DMS53 treated with DMSO at 0.1 percent for 48 hours (cell line): ENCODE results near the gene LOXHD1.

Experiments
- DNase-seq: peaks from one replicate; lab custom pipeline; 2025; ENCODE audit not compliant: unreplicated experiment; lab: John Stamatoyannopoulos, UW

Gene LOXHD1

DNA sequence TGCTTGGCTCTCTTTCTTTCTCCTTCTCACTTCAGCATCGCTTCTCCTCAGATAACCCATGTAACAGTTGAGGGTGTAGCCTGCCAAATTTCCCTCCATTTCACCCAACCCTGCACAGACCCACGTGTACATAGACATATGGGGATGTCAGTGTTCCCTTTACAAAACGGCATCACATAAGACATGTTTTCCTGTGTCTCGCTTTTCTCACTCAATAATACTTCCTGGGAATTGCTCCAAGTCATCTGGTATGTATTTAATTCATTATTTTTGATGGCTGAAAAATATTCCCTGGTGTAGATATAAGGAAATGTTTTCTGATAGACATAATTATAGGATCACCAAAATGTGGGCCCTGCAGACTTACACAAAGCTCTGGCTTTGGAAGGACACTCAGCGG is 176.8 kb downstream of the LOXHD1 start:
- DNase-seq, result no peak

DNA sequence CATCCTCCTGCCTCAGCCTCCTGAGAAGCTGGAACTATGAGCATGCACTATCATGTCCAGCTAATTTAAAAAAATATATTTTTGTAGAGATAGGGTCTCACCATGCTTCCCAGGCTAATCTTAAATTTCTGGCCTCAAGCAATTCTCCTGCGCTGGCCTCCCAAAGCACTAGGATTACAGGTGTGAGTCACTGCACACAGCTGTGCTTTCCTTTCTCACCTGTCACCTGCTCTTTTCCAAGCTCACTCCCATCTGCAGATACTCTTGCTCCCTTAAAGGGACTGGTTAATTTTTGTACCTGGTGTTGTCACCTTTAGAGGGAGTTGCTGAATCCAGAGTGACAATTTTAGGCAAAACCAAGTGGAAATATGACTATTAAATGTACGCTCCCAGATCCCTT is 178.2 kb downstream of the LOXHD1 start:
- DNase-seq, result peak; percentile 91

DNA sequence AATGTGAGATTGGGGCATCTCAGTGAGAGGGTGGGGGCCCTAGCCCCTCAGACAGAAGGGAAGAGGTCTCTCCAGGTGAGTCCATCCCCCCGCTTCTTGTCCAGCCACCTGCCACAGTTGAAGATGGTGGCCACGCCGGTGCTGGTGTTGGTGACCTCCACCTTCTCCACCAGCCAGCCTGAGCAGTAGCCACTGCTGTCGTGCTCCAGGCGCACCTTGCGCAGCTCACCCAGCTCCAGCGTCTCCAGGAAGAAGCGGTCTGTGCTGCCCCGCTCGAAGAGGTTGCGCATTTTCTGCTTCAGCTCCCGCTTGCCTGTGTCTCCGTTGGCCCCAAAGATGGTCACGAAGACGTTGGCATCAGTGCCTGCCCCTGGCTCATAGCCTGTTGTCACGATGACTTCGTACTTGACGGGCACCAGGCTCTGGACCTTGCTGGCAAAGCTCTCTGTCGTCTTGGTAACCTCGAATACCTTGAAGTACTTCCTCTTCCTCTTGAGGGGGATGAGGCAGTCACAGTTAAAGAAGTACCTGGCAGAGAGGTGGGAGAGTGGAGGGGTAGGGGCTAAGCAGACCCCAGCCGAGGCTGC is 179.5 kb downstream of the LOXHD1 start:
- DNase-seq, result peak; percentile 20

DNA sequence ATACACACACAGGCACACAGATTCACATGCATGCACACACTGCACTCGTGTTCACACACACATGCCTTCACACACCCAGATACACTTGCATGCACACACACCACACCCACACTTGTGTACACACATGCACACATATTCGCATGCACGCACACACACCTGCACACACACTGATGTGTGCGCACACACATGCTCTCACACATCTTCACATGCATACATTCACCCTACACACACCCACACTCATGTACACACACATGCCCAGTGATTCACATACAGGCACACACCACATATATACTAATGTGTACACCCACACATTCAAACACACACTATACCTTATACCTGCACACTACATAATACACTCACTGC is 181.6 kb downstream of the LOXHD1 start:
- DNase-seq, result no peak

DNA sequence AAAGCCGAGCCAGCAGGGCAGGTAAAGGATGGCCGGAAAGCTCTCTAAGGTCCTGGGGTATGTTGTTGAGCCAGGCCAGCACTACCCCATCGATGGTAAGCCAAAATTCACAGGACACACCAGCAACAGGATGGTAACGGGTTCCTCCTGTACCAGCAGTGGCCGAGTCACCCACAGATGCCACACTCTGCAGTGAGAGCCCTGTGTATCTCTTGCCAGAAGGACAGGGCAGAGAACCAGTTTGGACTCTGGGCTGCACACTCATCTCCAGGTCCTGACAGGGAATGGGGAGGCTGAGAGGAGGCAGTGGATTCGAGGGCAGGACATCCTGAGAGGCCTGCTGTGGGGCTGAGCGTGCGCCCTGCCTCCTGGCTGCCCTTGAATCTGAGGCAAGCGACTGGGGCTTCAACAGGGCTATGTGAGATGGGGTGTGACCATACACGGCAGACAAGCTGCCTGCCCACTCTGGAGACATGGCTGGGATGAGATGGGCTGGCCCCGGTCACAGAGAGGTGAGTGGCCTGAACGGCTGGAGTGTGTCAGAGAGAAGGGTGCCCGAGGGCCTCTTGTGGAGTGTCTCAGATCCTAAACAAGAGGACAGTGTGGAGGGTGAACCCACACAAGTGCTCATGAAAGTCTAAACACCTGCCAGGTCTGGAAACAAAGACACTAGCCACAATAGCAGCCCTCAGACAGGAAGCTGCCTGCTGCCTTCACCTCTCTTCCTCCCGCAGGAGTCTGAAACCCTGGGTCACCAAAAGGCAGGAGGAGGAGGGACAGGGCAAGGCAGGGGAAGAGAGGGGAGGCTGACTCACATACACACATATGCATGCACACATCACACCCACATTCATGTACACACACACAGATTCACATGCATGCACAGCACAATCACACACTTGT is 182.3 kb downstream of the LOXHD1 start:
- peak; percentile 73 for DNase-seq

DNA sequence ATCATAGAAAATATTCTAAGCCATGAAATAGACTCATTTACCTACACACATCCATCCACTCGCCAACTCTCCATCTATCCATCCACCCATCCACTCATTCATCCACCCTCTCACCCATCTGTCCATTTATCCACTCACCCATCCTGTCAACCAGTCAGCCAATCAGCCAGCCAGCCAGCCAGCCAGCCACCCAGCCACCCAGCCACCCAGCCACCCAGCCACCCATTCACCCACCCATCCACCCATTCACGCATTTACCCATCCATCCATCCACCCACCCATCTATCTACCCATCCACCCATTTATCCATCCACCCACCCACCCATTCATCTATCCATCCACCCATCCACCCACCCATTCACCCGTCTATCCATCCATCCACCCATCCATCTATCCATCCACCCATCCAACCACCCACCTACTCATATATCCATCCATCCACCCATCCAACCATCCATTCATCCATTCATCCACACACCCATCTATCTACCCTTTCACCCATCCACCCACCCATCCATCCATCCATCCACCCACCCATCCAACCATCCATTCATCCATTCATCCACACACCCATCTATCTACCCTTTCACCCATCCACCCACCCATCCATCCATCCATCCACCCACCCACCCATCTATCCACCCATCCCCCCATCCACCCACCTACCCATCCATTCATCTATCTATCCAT is 185.1 kb downstream of the LOXHD1 start:
- DNase-seq, result no peak

DNA sequence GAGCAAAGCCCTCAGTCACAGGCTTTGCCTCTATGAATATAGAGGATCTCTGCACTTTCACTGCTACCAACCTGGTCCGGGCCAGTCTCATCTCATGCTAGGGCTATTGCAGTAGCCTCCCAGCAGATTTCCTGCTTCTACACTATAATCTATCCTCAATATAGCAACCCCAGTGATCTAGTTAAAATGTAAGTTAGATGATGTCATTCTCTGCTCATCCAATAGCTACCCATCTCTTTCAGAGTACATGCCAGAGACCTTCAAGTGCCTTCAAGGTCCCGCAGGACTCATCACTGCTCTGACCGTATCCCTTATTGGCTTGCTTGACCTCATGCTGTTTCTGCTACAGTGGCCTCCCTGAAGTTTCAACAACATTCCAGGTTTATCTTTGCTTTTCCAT is 186.3 kb downstream of the LOXHD1 start:
- DNase-seq, result no peak

DNA sequence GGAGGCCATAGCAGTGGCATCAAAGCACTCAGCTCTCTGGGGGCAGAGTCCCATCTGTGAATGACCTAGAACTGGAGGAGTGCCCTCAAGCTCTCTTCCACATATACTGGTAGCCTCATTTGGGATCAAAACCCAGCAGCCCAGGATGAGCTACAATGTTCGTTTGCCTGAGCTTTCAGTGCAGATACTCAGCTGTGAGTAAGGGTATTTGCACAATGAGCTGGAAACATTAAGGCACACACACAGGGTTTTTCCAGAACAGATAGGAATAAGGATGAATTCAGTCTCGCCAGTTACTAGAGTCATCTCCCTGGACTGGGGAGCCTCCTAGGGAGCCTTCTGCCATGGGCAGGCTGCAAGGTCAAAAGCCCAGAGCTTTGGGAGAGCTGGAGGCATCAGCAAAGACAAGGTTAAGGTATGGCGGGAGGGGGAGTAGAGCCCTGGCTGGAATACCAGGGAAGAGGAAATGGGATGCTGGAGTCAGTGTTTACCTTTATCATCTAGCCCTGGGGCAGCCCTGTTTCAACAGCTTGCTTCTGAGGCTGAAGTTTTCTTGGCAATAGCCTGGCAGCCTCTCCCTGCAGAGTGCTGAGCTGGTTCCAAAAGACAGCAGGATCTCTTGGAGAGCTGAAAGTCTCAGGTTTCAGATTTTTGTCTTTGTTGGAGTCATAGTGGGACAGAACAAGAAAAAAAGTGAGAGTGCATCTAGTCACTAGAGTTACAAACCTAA is 187.7 kb downstream of the LOXHD1 start:
- no peak for DNase-seq

DNA sequence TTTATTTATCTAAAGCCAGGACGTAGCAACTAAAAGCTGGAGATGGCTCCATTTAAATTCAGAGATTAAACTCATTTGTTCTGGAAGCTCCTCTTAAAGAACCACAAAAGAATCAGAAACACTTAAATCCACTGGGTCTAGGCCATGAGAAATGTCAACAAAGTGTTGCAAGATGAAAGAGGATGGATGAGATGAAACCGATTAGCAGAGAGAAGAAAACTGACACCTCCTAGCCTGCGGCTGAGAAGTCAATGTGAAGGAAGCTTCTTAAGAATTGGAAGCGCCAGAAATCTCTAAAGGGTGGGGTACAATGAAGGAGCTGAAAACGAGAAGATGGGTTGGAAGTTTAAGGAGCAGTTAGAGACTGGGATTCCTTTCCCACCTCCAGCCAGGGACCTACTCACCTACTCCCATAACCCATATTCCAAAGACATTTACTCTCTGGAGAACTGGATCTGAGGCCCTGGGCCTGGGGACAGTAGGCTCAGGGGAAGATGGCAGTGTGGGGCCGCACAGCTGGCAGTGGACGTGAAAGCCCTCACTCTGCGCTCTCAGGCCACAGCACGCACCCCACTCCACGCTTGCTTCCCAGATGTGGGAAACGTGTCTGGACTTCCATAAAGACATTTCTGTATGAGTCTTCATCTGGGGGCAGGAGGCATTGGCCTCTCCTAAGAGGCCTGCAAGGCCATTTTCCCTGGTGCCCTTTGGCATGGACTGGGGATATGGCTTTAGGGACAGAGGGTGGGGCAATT is 188.4 kb downstream of the LOXHD1 start:
- no peak for DNase-seq

DNA sequence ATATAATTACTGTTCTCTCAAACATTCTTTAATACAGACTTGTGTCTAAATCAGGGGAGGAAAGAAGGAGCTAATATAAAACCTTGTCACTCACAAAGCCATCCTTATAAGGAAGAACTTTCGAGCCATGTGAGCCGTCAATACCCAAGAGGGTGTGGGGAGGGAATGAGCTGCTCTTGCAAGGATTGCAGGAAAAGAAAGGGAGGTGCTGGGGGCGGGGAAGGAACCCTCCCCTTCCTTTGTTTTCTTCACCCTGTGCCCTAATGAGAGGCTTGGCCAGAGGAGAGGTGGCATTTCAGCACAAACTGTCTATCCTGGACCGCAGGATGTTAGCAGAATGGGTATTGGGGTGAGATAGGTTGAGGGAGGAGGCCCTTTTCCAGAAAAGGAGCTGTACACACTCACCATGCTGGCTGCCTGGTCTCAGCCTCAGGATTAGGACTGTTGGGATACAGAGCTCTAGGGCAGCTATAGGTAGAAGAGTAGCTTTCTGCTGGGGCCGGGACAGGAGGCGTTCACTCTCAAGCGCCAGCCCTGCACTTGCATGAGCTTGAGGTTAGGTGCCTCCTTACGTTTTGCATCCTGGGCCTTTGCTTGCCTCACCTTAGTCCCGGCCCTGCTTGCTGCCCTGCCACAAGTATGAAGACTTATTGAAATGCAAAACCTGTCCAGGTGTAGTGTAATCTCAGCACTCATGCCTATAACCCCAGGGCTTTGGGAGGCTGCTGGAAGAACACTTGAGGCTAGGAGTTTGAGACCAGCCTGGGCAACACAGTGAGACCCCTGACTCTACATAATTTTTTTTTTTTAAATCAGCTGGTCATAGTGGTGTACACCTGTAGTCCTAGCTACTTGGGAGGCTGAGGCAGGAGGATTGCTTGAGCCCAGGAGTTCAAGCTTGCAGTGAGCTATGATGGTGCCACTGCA is 190.5 kb downstream of the LOXHD1 start:
- DNase-seq, result no peak

DNA sequence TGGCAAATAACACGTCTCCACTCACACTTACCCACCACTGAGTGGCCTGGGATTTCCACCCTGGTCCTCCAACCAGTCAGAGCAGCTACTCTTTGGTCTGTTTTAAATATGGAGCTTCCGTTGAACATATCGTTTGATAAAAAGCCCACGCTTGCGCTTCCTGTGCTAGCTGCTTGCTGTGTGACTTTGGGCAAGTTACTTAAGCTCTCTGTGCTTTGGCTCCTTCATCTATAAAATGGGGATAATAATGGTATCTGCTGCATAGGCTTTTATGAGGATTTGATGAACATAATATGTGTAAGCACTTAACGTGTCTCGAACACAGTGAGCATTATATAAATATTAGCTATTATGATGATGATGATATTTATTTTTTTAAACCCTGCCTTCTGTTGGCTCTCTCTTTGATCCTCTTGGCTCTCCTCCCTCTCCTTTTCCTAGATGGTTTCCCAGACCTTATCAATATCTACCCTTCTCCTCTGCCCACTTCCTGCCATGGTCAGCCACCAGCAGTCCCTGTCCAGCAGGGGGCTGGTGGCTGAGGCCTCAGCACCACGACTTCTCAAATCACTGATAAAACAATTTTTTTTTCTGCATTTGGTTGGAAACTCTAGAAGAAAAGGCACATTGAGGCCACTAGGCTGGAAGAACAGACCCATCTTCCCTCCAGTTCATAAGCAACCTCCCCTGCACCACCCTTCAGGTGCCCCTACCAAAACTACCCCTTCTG is 191.9 kb downstream of the LOXHD1 start:
- DNase-seq, result no peak

DNA sequence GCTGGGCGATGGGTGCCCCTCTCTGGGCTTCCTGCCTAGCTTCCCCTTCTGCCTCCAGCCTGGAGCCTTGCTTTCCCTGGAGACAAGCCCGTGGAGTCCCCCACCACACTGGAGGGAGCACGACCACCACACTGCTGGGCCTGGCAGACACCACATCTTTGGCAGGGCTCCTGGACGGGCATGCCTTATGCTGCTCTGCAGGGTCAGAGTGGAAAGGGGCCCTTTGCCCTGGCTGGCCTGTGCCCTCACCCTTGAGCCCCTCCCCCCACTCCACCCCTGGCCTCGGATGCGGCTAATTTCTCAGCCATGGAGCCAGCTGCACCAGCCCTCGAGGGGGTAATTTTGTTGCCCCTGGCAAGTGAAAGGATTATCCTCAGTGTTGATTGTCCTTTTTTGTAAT is 194.5 kb downstream of the LOXHD1 start:
- no peak for DNase-seq

DNA sequence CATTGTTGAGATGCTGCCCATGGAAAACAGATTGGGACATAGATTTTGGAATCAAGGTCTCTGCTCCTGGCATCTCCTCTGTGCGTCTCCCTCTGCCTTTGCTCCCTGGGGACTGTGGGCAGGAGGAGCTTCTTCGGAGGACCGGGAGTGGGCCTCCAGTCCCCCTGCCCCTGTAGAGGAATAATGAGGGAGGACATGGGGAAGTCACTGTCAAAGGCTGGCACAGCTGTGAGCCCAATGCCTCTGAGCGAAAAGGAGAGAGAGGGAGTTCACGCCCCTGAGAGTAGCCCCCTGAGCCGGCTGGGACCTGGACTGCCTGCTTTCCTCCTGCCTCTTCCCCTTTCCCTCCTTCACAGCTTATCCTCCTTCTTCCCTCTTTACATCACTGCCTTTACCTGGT is 195.0 kb downstream of the LOXHD1 start:
- no peak for DNase-seq

DNA sequence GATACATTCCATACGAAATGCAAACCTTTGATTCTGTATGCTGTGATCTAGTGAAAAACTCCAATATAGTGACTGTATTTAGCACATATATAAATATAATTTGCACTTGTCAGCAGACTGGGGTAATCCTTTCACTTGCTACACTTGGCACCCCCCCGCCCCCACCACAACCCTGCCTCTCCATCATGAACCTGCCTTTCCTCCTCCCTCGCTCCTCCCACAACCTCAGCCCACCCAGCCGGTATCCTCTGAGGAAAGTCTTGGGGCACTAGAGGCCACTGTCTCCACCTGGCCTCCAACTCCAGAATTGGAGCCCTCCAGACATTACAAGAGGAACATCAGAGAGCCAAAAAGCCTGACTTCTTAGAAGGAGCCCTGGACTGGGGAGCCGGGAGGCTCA is 196.3 kb downstream of the LOXHD1 start:
- no peak for DNase-seq

DNA sequence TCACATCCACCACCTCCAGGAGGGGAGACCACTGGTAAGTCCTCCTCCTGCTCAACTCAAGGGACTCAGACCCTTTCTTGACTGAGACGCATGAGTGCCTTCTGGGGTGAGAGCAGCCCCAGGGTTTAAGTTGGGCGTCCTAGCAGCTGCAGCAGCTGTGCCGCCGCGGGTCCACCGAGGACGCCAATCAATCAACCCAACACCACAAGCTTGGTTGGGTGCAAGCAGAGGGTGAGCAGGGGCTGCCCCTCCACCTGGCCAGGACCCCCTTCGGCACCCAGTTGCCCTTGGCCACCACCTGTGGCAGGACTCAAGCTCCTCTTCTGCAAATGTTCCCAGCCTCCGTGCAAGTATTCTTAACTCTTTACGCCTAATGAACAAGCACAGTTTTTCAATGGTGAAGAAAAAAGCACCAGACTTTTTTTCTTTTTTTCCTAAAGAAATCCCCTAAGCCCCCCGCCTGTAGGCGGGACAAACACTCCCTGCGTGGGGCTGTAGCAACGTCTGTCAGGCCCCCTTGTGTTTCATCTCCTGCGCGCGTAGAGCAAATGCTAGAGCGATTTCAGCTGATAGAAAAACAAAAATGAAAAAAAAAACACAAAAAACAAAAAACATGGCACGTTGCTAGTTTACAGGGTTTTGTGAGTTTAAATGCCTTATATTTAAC is 197.1 kb downstream of the LOXHD1 start:
- no peak for DNase-seq

DNA sequence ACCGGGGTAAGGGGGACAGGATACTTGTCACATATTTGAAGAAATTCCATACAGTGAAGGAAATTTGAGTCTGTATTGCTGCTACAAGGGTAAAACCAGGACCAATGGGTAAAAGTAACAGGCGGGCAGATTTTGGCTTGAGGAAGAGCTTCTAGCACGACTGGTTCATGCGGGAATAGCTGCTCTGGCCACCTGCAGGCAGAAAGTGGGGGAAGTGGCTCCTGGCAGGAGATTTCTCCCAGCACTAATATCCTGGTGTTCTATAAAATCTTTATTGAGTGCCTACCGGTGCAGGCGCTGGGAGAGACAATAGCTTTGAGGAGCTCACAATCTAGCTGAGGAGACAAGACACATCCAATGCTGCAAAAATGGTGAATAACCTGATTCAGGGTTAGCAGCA is 198.5 kb downstream of the LOXHD1 start:
- DNase-seq, result no peak

DNA sequence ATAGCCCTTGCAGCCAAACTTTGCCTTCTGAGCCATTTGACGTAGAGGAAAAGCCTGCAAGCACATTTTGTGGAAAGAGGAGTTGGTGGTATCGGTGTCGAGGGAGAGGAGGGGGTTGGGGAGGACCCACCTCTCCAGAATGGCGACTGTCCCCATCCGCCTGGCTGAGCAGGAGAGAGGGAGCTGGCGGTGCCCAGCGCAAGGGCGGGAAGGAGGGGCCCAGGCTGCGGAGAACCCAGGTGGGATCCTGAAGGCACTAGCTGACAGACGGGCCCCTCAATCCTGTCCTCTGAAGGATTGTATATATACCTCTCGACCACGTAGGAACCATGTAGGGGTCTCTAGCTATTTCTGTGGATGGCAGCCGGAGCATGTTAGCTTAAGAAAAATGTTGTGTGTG is 200.3 kb downstream of the LOXHD1 start:
- DNase-seq, result no peak

DNA sequence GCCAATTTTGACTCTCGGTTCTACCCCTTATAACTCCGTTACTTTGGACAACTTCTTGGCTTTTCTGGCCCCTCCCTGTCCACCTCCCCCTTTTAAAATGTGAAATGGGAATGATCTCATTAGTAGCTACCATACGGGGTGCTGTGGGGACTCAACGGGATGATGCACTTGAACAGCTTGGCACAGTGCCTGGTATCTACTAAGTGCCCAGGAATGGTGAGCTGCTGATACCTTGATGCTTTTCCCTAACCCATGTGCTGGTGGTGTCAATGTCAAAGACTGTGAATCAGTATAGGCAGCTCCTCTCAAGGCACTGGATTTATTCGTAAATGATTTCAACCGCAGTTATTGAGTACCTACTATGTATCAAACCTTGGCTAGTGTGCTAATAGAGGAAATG is 204.2 kb downstream of the LOXHD1 start:
- DNase-seq, result no peak

DNA sequence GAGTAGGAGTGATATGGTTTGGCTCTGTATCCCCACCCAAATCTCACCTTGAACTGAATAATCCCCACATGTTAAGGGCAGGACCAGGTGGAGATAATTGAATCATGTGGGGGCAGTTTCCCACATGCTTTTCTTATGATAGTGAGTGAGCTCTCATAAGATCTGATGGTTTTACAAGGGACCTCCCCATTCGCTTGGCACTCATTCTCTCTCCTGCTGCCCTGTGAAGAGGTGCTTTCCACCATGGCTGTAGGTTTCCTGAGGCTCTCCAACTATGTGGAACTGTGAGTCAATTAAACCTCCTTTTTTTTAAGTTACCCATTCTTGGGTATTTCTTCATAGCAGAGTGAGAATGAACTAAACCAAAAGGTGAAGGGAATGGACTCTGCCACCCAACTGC is 207.5 kb downstream of the LOXHD1 start:
- DNase-seq, result no peak
